Vagina (tissue), 2 donors: ENCODE measurements around the gene PNMA6F.
"Not testable (repeated sequence)": the region's sequence is repeated elsewhere in the genome, so short reads cannot be mapped to it uniquely, and the experiment has no call there.

Experiments
- CTCF ChIP-seq, 3 experiments: fragments of 450-650 bp in 2 of 3; fragments of 200-600 bp in 1 of 3; sonication (generic) in 1 of 3; IDR thresholded peaks; one replicate each; pipeline ENCODE4 v1.5.1; 2017 to 2019; ENCODE audit warnings: antibody characterized with exemption in 3 of 3, mild to moderate bottlenecking in 2 of 3, moderate library complexity in 2 of 3
- POLR2A ChIP-seq, 2 donors: fragments of 450-650 bp; IDR thresholded peaks; one replicate each; pipeline ENCODE4 v1.6.1; 2017; ENCODE audit warnings: antibody characterized with exemption in 2 of 2, mild to moderate bottlenecking in 2 of 2, moderate library complexity in 2 of 2
- POLR2AphosphoS5 ChIP-seq, 2 donors: sonication (generic); formaldehyde crosslinking; IDR thresholded peaks; one replicate each; pipeline ENCODE4 v1.9.0; 2017; ENCODE audit warnings: antibody characterized with exemption in 2 of 2, mild to moderate bottlenecking in 2 of 2, low read depth in 1 of 2; ENCODE audit not compliant: insufficient read depth in 1 of 2

- TF ChIP-seq CTCF (IDR thresholded peaks at IDR 0.05); POLR2AphosphoS5 (IDR thresholded peaks at IDR 0.05; ENCODE audit: insufficient read depth in 1 of 2, low read depth in 1 of 2); POLR2A (IDR thresholded peaks at IDR 0.05): not testable (repeated sequence)
Measured at GRCh38 chrX:153293485-153294071, 28.0 kb downstream of the PNMA6F start.
